Erythroblast (primary cell): ENCODE results near the gene CBLB.

ENCODE experiments used
- DNase-seq, 2 experiments: peaks; one replicate each; lab custom pipeline; 2025; lab: John Stamatoyannopoulos, UW
- GATA1 ChIP-seq: IDR thresholded peaks from 2 replicates; pipeline ENCODE4 v1.6.1; 2011; ENCODE audit warnings: low read depth, mild to moderate bottlenecking, control low read depth, low read length, moderate library complexity
- POLR2A ChIP-seq: IDR thresholded peaks from 2 replicates; pipeline ENCODE4 v1.6.1; 2011; ENCODE audit warnings: mild to moderate bottlenecking, low read length

The CBLB gene

DNA sequence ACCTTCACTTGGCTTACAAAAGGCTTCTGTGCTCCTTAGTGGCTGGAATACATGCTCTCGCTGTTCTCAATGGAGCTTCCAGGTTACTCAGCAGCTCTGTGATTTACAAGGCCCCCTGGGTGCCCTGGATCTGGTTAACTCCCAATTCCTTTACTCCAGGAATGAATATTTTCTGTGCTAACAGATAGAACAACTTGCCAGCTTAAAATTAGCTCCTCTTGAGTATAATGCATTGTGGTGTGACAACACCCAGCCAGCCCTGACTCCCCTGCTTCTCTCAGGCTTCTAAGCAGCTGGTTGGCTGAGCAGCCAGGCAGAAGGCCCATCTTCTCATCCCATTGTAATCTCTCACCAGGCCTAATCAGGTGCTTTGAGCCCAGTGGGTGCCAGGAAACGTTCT lies 255.7 kb downstream of the CBLB start:
- DNase-seq, result no peak
- TF ChIP-seq GATA1 (no peak), POLR2A (no peak)

DNA sequence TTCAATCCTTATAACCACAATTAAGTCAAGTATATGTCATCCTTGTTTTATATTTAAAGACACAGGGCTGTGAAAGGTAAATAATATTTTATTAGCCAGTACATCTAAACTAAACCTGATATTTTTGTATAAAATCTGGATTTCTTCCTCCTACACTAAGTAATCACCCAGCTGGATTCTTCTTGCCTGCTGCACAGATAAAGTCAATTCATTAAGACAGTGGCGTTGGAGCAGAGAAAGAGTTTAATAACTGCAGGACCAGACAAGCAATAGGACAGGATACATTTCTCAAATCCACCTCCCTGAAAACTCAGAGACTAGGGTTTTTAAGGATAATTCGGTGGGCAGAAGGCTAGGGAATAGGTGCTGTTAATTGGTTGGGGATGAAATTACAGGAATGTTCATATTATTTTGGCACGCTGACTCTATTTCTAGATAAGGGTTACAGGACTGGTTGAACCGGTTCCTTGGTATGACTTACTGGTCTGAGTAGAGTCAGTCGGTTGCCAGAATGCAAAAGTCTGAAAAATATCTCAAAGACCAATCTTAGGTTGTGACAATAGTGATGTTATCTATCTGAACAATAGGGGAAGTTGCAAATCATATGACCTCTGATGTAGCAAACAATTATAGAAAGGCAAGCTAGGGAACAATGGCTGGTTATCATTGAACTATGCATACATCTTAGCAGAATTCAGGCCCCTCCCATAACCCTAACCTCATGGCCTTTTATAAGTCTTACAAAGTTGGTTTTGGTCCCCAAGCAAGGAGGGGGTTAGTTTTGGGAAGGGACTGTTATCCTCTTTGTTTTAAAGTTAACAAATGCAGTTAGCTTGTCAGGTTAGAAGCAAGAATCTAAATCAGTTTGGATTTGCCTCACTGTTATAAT lies 257.3 kb downstream of the CBLB start:
- no peak for DNase-seq
- TF ChIP-seq POLR2A, result no peak
- no peak for TF ChIP-seq GATA1

- DNase-seq, result no peak
- TF ChIP-seq GATA1 (no peak), POLR2A (no peak)
Observed at GRCh38 chr3:105610473-105610872, 258.3 kb downstream of the CBLB start.

DNA sequence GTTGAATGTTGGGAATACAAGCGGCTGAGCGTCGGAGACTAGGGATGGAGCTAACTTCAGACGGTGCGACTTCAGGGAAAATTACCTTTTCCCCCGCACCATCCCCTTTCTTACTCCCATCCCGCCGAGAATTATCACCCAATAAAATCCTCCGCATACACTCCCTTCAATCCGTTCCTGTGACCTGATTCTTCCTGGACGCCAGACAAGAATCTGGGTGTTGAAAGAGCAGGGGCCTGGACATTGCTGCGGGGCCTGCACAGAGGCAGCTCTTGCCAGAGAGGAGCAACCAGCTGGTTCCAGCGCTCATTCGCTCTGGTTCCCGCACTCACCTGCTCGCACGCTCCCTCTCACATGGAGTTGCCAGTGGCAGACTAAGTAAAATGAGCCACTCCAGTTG lies 260.2 kb downstream of the CBLB start:
- TF ChIP-seq POLR2A (no peak), GATA1 (no peak)

GRCh38 chr3:105606016-105606415 lies 262.8 kb downstream of the CBLB start:
- DNase-seq, result no peak
- no peak for TF ChIP-seq POLR2A
- TF ChIP-seq GATA1, result no peak

More for the DNA sequence above, 260.2 kb downstream of the CBLB start:
- no peak for DNase-seq
